ENCODE measurements around the gene CASQ1.

Gene CASQ1

GRCh38 chr1:160205242-160206035 is 15.1 kb downstream of the CASQ1 start, which contains the start of gene PEA15:
Gene PEA15 (plus strand): TSS chr1:160205384. CDS start chr1:160211545, 6,161 bp downstream.
- DNase-seq: peak; percentile 70

DNA sequence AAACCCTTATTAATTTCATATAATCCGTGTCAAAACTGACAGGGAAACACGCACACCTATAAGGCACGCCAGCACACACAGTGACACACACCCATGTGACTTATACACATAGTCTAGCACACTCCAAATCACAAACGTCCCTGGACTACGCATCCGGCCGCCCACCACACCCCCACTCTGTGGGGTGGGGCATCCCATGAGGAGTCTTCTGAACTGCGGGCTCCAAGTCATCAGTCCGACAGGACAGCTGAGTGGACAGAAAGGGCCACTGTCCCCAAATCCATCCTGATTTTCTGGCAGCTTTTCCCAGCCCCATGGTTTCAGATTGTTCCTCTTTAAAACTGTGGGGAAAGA is 15.6 kb downstream of the CASQ1 start:
- DNase-seq: peak; percentile 54

- DNase-seq: no peak
These were observed 16.2 kb downstream of the CASQ1 start for GRCh38 chr1:160206421-160207117.

- no peak for DNase-seq
These were observed 16.8 kb downstream of the CASQ1 start for GRCh38 chr1:160207118-160207650.

- DNase-seq: no peak
These were observed 17.6 kb downstream of the CASQ1 start for GRCh38 chr1:160207771-160208556.

- no peak for DNase-seq
These were observed 18.4 kb downstream of the CASQ1 start for GRCh38 chr1:160208557-160209320.

- no peak for DNase-seq
These were observed 19.1 kb downstream of the CASQ1 start for GRCh38 chr1:160209321-160210046.

DNA sequence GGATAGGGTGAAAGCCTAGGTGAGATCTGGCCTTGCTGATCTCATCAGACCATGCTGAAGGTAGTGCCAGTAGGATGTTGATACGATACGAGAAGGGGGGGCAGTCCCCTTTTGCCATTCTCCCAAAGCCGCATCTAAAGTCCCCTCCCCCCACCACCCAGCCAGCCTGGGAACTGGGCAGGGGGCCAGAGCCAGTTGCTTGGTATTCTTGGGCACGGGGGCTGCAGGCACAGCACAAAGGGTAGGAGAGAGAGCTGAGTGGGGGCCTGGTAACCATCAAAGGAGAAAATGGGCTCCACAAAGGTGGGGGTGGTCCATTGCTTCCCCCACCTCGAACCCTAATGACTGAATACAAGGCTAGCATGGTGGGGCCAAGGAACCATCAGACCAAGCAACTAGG is 20.2 kb downstream of the CASQ1 start:
- DNase-seq: no peak

DNA sequence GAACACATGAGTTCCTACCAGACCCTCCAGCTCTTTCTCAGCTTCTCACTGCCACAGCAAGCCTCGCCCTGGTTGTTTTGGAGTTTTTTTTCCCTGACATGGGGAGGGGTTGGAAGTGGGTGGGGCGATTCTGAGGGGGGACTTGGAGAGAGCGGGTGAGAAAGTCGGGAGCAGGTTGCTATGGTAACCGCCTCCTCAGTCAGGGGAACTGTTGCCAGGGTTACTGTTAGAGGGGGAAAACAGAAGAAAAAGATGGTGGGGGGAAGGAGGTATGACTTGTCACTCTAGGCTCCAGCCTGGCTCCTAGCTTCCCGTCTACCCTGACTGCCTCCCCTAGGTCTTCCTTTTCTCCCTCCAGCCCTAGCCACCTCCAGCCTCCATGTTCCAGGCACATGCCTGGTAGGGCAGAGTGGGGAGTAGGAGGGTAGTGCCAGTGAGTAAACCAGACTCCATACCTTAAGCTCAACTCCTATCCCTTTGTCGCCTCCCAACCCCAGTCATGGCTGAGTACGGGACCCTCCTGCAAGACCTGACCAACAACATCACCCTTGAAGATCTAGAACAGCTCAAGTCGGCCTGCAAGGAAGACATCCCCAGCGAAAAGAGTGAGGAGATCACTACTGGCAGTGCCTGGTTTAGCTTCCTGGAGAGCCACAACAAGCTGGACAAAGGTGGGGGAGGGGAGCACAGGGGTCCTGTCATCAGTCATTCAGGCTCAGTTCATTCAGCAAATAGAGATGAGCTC is 20.8 kb downstream of the CASQ1 start:
- DNase-seq: no peak

DNA sequence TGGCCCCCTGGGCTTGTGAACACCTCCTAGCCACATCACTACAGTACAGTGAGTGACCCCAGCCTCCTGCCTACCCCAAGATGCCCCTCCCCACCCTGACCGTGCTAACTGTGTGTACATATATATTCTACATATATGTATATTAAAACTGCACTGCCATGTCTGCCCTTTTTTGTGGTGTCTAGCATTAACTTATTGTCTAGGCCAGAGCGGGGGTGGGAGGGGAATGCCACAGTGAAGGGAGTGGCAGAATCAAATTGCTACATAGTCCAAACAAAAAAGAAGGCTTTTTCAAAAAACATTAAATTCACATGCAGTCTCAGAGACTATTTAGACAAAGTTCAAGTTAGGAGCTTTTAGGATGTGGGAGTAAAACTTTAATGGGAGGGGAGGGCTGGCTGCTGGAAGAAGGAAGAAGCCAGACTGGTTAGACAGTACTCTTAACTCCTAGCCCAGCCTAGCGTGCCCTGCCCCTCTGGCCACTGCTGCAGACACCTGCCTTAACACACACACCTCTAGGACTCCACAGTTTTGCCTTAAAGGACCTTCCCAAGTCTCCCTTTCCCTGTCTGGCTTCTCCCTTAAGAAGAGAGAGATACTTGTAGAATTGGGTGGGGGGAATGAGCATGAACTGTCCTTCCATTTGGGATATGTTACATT is 24.2 kb downstream of the CASQ1 start:
- no peak for DNase-seq

DNA sequence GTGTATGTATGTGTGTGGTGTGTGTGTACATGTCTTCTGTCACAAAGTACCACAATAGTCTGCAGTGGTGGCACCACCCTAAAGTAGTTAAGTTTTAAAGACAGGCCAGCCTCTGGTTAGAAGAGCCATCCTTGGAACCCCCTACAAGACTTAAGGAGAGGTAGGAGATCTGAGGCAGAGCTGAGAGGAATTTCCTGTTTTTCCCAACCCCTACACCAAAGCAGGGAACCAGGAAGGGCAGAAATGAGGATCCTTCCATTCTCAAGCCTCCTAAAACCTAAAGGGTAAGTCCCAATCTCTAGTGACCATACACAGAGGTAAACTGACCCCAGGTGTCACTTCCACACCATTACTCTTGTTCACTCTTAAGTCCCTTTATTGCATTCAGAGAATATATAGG is 25.9 kb downstream of the CASQ1 start:
- no peak for DNase-seq

- DNase-seq: no peak
These were observed 27.2 kb downstream of the CASQ1 start for GRCh38 chr1:160217481-160218051.

GRCh38 chr1:160219062-160219929 is 28.9 kb downstream of the CASQ1 start:
- no peak for DNase-seq

DNA sequence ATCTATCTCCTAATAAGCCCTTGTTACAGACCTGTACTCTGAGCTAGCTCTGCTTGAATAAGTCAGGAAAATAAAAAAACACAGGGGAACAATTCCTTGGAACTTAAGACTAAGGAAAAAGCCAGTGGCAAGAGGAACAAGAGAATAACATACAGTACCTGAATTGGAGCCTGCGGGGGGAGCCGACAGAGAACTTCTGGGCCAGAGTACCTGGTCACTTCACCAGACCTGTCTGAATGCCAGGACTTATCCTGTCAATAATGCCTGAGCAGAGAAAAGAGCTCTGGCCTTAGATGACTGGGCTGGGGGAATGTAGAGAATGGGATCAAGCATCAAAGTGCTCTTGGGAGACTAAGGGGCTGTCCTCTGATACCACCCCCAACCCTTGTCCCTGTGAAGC is 29.9 kb downstream of the CASQ1 start:
- DNase-seq: no peak

DNA sequence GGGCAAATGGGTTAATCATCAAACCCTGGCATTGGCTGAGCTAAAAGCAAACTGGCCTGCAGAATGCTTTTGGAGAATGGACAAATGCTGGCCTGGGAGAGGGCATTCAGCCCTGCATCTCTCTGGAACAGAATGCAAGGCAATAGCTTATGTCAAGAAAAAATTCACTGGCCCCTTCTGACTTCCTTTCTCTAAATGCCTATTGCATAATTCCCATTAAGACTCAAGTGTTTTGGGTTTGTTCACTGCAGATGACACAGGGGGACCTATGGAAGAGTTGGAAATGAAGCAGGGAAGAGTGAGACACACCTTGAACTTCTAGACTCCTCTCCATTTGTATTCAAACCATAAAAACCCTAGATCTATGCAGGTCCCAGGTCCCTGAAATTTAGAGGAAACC is 30.7 kb downstream of the CASQ1 start:
- DNase-seq: no peak

- no peak for DNase-seq
These were observed 32.2 kb downstream of the CASQ1 start for GRCh38 chr1:160222546-160222945.

- no peak for DNase-seq
These were observed 34.2 kb downstream of the CASQ1 start for GRCh38 chr1:160224606-160225005.

- no peak for DNase-seq
These were observed 35.0 kb downstream of the CASQ1 start for GRCh38 chr1:160225345-160225744.

GRCh38 chr1:160226623-160227022 is 36.2 kb downstream of the CASQ1 start:
- DNase-seq: no peak
